SU-DHL-6 (cell line): Measurements from ENCODE around the gene DNAAF1.

ENCODE experiments used
- EZH2phosphoT487 ChIP-seq: fragments of 200-600 bp; sonication (generic), shearing (Covaris generic); conservative IDR thresholded peaks from 2 replicates; pipeline ENCODE4 v1.6.1; 2018; ENCODE audit warnings: mild to moderate bottlenecking, antibody characterized with exemption, low read length, moderate library complexity, mixed read lengths
- TF ChIP-seq, protein P1 (sequence below): fragments of 200-600 bp; sonication (generic); IDR thresholded peaks from one replicate; pipeline ENCODE4 v1.5.1; 2017; ENCODE audit warnings: antibody characterized with exemption, mild to moderate bottlenecking, low read length, moderate library complexity; ENCODE audit not compliant: insufficient read depth, poor library complexity, severe bottlenecking

DNA sequence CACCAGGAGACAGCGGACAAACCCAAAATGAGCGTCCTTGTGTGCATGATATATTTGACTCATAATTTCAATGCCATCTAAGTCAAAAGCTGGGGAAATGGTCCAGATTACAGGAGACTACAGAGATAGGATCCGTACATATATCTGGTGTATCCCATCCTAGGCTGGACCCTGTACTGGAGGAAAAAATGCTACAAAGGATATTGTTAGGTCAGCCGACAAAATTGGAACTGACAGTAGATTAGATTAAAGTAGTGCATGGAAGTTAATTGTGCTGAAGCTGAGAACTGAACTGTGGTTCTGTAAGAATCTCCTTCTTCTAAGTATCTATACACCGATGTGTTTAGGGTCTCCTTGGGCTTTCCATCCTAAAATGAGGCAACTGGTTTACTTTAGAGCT lies 70.4 kb downstream of the DNAAF1 start:
- TF ChIP-seq, protein P1, sequence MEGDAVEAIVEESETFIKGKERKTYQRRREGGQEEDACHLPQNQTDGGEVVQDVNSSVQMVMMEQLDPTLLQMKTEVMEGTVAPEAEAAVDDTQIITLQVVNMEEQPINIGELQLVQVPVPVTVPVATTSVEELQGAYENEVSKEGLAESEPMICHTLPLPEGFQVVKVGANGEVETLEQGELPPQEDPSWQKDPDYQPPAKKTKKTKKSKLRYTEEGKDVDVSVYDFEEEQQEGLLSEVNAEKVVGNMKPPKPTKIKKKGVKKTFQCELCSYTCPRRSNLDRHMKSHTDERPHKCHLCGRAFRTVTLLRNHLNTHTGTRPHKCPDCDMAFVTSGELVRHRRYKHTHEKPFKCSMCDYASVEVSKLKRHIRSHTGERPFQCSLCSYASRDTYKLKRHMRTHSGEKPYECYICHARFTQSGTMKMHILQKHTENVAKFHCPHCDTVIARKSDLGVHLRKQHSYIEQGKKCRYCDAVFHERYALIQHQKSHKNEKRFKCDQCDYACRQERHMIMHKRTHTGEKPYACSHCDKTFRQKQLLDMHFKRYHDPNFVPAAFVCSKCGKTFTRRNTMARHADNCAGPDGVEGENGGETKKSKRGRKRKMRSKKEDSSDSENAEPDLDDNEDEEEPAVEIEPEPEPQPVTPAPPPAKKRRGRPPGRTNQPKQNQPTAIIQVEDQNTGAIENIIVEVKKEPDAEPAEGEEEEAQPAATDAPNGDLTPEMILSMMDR, result no peak
- TF ChIP-seq EZH2phosphoT487, result no peak
